DND-41 (cell line): ENCODE data around the gene IQGAP3.

Experiments
- ATAC-seq: fragments of 200-7000 bp; cut with Tn5 transposase; 3 replicates; pipeline ENCODE4 v1.9.1; 2021; ENCODE audit warnings: low read depth; ENCODE audit not compliant: insufficient read depth
- DNase-seq: peaks from one replicate; pipeline ENCODE4 v3.0.0-alpha.2; 2020
- H2AFZ ChIP-seq: 2 replicates; pipeline ENCODE4 v1.6.0; 2012; ENCODE audit warnings: low read depth, low read length
- H3K27ac ChIP-seq: 2 replicates; pipeline ENCODE4 v1.5.1; 2012; ENCODE audit warnings: low read length, inconsistent platforms
- H3K27me3 ChIP-seq: fragments of 200-600 bp; sonication (generic); 2 replicates; pipeline ENCODE4 v1.6.0; 2012; ENCODE audit warnings: low read length, mild to moderate bottlenecking, inconsistent platforms; ENCODE audit not compliant: insufficient read depth, poor library complexity
- H3K36me3 ChIP-seq: 2 replicates; pipeline ENCODE4 v1.5.1; 2012; ENCODE audit warnings: low read length, inconsistent platforms; ENCODE audit not compliant: insufficient read depth
- H3K4me1 ChIP-seq: 2 replicates; pipeline ENCODE4 v1.5.1; 2012; ENCODE audit warnings: mild to moderate bottlenecking, low read length; ENCODE audit not compliant: insufficient read depth
- H3K4me2 ChIP-seq: 2 replicates; pipeline ENCODE4 v1.6.0; 2012; ENCODE audit warnings: mild to moderate bottlenecking, moderate library complexity, low read length, inconsistent platforms; ENCODE audit not compliant: insufficient read depth
- H3K4me3 ChIP-seq, 2 experiments: fragments of 200-600 bp in 1 of 2; shearing (Covaris generic) in 1 of 2; 2 replicates each; pipeline ENCODE4 v1.5.1; 2012 to 2016; ENCODE audit warnings: inconsistent platforms in 2 of 2, low read length in 2 of 2, mild to moderate bottlenecking in 2 of 2, low read depth in 1 of 2, moderate library complexity in 1 of 2
- H3K79me2 ChIP-seq: 2 replicates; pipeline ENCODE4 v1.6.0; 2012; ENCODE audit warnings: low read length, inconsistent platforms; ENCODE audit not compliant: insufficient read depth
- H3K9ac ChIP-seq: 2 replicates; pipeline ENCODE4 v1.6.0; 2012; ENCODE audit warnings: low read depth, mild to moderate bottlenecking, inconsistent platforms, low read length, moderate library complexity
- H3K9me3 ChIP-seq: 2 replicates; pipeline ENCODE4 v1.5.1; 2012; ENCODE audit warnings: low read length, moderate library complexity, mild to moderate bottlenecking, inconsistent platforms; ENCODE audit not compliant: insufficient read depth, severe bottlenecking
- H4K20me1 ChIP-seq: 2 replicates; pipeline ENCODE4 v1.6.0; 2012; ENCODE audit warnings: low read length; ENCODE audit not compliant: insufficient read depth
- CTCF ChIP-seq: IDR thresholded peaks from 2 replicates; pipeline ENCODE4 v1.5.1; 2012; ENCODE audit warnings: borderline replicate concordance, low read length, moderate library complexity, mild to moderate bottlenecking; ENCODE audit not compliant: poor library complexity, severe bottlenecking; ENCODE audit errors: extremely low read depth
- EZH2 ChIP-seq: IDR thresholded peaks from 3 replicates; pipeline ENCODE4 v1.6.1; 2012; ENCODE audit warnings: borderline replicate concordance, low read depth, mild to moderate bottlenecking, moderate library complexity, low read length, inconsistent platforms; ENCODE audit not compliant: severe bottlenecking

Gene IQGAP3

GRCh38 chr1:156546267-156546666 lies 26.1 kb downstream of the IQGAP3 start:
- H3K4me3 ChIP-seq, result no peak overlapping the region
- peaks cover 59% of the 10 kb centered on the region for H3K36me3 ChIP-seq
- ATAC-seq (no peak), DNase-seq (no peak)
- H2AFZ ChIP-seq, result no peak overlapping the region
- H3K9ac ChIP-seq, result no peak overlapping the region
- no peaks in the 10 kb centered on the region for H3K9me3 ChIP-seq
- H3K27ac ChIP-seq, result no peak overlapping the region
- no peaks in the 10 kb centered on the region for H4K20me1 ChIP-seq
- TF ChIP-seq CTCF (no peak), EZH2 (no peak)
- H3K4me1 ChIP-seq, result no peaks in the 10 kb centered on the region
- H3K79me2 ChIP-seq, result no peaks in the 10 kb centered on the region
- no peak overlapping the region for H3K4me2 ChIP-seq
- no peaks in the 10 kb centered on the region for H3K27me3 ChIP-seq

- no peak overlapping the region for H2AFZ ChIP-seq
- H3K4me1 ChIP-seq, result no peaks in the 10 kb centered on the region
- no peak overlapping the region for H3K4me3 ChIP-seq
- H3K79me2 ChIP-seq, result no peaks in the 10 kb centered on the region
- no peak overlapping the region for H3K4me2 ChIP-seq
- no peak for TF ChIP-seq CTCF
- H3K27me3 ChIP-seq, result no peaks in the 10 kb centered on the region
- DNase-seq (no peak), ATAC-seq (no peak; the same call in 2 of the 3 replicates)
- no peaks in the 10 kb centered on the region for H4K20me1 ChIP-seq
- no peak overlapping the region for H3K27ac ChIP-seq
- H3K9me3 ChIP-seq, result no peaks in the 10 kb centered on the region
- H3K9ac ChIP-seq, result no peak overlapping the region
- H3K36me3 ChIP-seq, result peaks cover 59% of the 10 kb centered on the region
These were observed 27.7 kb downstream of the IQGAP3 start for GRCh38 chr1:156544592-156545102.

- no peak for TF ChIP-seq CTCF
- TF ChIP-seq EZH2, result no peak
- Histone ChIP-seq H4K20me1 (no peaks in the 10 kb centered on the region), H3K36me3 (peaks cover 62% of the 10 kb centered on the region)
These were observed 29.3 kb downstream of the IQGAP3 start for GRCh38 chr1:156543066-156543465.

GRCh38 chr1:156540955-156541354 lies 31.4 kb downstream of the IQGAP3 start:
- H3K36me3 ChIP-seq, result peaks cover 48% of the 10 kb centered on the region
- no peaks in the 10 kb centered on the region for H3K27me3 ChIP-seq
- no peak for ATAC-seq
- no peak overlapping the region for H3K4me2 ChIP-seq
- H3K9me3 ChIP-seq, result no peaks in the 10 kb centered on the region
- no peak overlapping the region for H3K9ac ChIP-seq
- H3K79me2 ChIP-seq, result no peaks in the 10 kb centered on the region
- H3K4me3 ChIP-seq, result no peak overlapping the region
- H3K27ac ChIP-seq, result no peak overlapping the region
- no peaks in the 10 kb centered on the region for H4K20me1 ChIP-seq
- TF ChIP-seq EZH2, result no peak
- TF ChIP-seq CTCF, result no peak
- no peak for DNase-seq
- no peak overlapping the region for H2AFZ ChIP-seq
- H3K4me1 ChIP-seq, result no peaks in the 10 kb centered on the region

More at GRCh38 chr1:156543066-156543465, 29.3 kb downstream of the IQGAP3 start:
- Histone ChIP-seq H3K9me3 (no peaks in the 10 kb centered on the region), H3K4me3 (no peak overlapping the region), H3K4me1 (no peaks in the 10 kb centered on the region), H2AFZ (no peak overlapping the region), H3K9ac (no peak overlapping the region), H3K27ac (no peak overlapping the region), H3K79me2 (no peaks in the 10 kb centered on the region), H3K4me2 (no peak overlapping the region), H3K27me3 (no peaks in the 10 kb centered on the region)
- ATAC-seq (no peak), DNase-seq (no peak)
